Gastrocnemius medialis (tissue), 4 donors: Measurements from ENCODE around the gene TRAPPC8. TPM values are rescaled to one million over a fixed set of nuclear protein-coding genes. Genes with fewer than 3 reads are reported as not detected.

Source experiments
- ATAC-seq, 2 donors: fragments of 150-250 bp; one replicate each; pipeline ENCODE4 v1.9.1; 2016
- DNase-seq, 2 donors: peaks; one replicate each; pipeline ENCODE4 v3.0.0-alpha.2; 2019
- H3K27ac ChIP-seq, 4 donors: fragments of 200-600 bp; sonication (generic); 1 replicate in 1 of 4; 2 replicates in 3 of 4; pipeline ENCODE4 v1.5.1; 2016 to 2018; ENCODE audit warnings: mild to moderate bottlenecking in 2 of 4, moderate library complexity in 1 of 4
- H3K27me3 ChIP-seq, 3 donors: fragments of 200-600 bp; sonication (generic) in 2 of 3; 1 replicate in 1 of 3; 2 replicates in 2 of 3; pipeline versions ENCODE4 v1.5.1 to v1.6.0; 2016 to 2019; ENCODE audit warnings: mild to moderate bottlenecking in 1 of 3, moderate library complexity in 1 of 3
- H3K36me3 ChIP-seq, 2 donors: fragments of 200-600 bp; sonication (generic) in 1 of 2; one replicate each; pipeline ENCODE4 v1.5.1; 2017 to 2018
- H3K4me1 ChIP-seq, 2 donors: fragments of 200-600 bp; sonication (generic) in 1 of 2; one replicate each; pipeline ENCODE4 v1.5.1; 2016 to 2017; ENCODE audit warnings: mild to moderate bottlenecking in 2 of 2
- H3K4me3 ChIP-seq, 4 donors: fragments of 200-600 bp; sonication (generic) in 3 of 4; 1 replicate in 1 of 4; 2 replicates in 3 of 4; pipeline ENCODE4 v1.5.1; 2016 to 2019; ENCODE audit warnings: mild to moderate bottlenecking in 2 of 4
- H3K9me3 ChIP-seq, 3 donors: fragments of 200-600 bp; sonication (generic) in 2 of 3; 1 replicate in 1 of 3; 2 replicates in 2 of 3; pipeline ENCODE4 v1.5.1; 2016 to 2019
- POLR2A ChIP-seq, 2 donors: fragments of 450-650 bp; IDR thresholded peaks; one replicate each; pipeline ENCODE4 v1.6.1; 2017; ENCODE audit warnings: antibody characterized with exemption in 2 of 2, mild to moderate bottlenecking in 2 of 2, moderate library complexity in 2 of 2
- in situ Hi-C, 4 donors: fragments of 200-750 bp; cut with MboI; loops; one replicate each; pipeline versions ENCODE4 v1.15.0 to v1.8.0; 2017; ENCODE audit warnings: low sequenced_read_pairs in 4 of 4
- intact Hi-C: fragments of 100-400 bp; cut with DNase I; formaldehyde crosslinking; loops from one replicate; pipeline ENCODE4 v1.15.1; 2023; ENCODE audit warnings: low total_unique reads
- total RNA-seq, 4 donors: library from RNA; depleted of rRNA; stranded (reverse); fragments of >200 nt; gene quantifications; one replicate each; pipeline versions ENCODE4 v1.1.0 to v1.2.3, GENCODE V29; 2016
- TF ChIP-seq, protein P1 (sequence below), 5 experiments: fragments of 450-650 bp in 3 of 5; fragments of 200-600 bp in 2 of 5; sonication (generic) in 2 of 5; IDR thresholded peaks in 4 of 5; conservative IDR thresholded peaks in 1 of 5; 1 replicate in 4 of 5; 2 replicates in 1 of 5; pipeline ENCODE4 v1.5.1; 2016 to 2019; ENCODE audit warnings: antibody characterized with exemption in 5 of 5, mild to moderate bottlenecking in 3 of 5, moderate library complexity in 3 of 5

The TRAPPC8 gene
- total RNA-seq, 4 donors from 2014 or later, result 29.8 to 40.7 (median 39.1) TPM

DNA sequence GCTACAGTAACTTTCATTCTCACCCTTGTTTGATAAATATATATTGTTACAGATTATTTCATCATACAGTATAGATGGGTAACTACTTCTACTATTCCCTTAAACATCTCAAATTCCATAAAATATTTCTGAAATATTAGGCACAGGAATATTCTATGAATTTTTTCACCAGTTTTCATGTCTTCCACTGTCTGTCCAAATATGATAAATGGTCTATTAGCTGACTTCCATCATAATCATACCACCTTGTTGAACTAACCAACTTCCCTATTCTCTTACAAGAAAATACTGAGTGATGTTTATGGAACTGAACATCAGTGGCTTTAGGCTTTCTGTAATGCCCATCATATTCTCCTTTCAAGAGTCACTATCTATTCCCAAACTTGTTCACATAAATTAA is 82.4 kb downstream of the TRAPPC8 start:
- no peak for TF ChIP-seq POLR2A (IDR thresholded peaks at IDR 0.05)
- TF ChIP-seq, protein P1, sequence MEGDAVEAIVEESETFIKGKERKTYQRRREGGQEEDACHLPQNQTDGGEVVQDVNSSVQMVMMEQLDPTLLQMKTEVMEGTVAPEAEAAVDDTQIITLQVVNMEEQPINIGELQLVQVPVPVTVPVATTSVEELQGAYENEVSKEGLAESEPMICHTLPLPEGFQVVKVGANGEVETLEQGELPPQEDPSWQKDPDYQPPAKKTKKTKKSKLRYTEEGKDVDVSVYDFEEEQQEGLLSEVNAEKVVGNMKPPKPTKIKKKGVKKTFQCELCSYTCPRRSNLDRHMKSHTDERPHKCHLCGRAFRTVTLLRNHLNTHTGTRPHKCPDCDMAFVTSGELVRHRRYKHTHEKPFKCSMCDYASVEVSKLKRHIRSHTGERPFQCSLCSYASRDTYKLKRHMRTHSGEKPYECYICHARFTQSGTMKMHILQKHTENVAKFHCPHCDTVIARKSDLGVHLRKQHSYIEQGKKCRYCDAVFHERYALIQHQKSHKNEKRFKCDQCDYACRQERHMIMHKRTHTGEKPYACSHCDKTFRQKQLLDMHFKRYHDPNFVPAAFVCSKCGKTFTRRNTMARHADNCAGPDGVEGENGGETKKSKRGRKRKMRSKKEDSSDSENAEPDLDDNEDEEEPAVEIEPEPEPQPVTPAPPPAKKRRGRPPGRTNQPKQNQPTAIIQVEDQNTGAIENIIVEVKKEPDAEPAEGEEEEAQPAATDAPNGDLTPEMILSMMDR (IDR thresholded peaks at IDR 0.05 in 4 of 5, conservative IDR thresholded peaks at IDR 0.05 in 1 of 5), result no peak
- in situ Hi-C loops, result no loop called here
- DNase-seq (no peak), ATAC-seq (no peak)
- intact Hi-C loops, result no loop called here
- Histone ChIP-seq H3K27ac (no peak overlapping the region), H3K4me1 (no peaks in the 10 kb centered on the region), H3K27me3 (no peaks in the 10 kb centered on the region), H3K36me3 (peaks cover 0 to 37% of the 10 kb centered on the region in 2 donors), H3K9me3 (no peaks in the 10 kb centered on the region), H3K4me3 (no peak overlapping the region)

DNA sequence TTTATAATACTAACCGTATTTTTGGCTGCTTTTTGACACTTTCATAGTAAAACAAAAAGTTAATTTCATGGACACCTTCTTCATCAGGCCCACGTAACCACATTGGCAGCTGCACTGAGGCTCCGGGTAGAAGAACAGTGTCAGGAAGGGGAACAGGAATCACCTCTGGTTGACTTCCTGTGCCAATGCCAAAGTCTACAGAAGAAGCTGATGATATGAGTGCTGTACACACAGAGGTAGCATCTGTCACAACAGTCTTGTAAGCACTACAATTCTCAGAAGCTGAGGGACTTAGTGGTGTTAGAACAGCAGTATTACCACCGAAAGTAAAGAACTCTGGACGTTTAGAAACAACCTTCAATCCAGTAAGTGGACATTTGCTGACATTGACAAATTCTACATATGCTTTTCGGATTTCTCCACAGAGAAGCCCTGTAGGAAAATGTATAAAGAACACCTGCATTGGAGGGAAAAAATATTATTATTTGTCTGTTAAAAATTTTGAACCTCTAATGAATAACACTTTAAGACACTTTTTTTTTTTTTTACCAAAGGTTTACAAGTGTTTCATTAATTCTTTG is 85.3 kb downstream of the TRAPPC8 start:
- TF ChIP-seq POLR2A (IDR thresholded peaks at IDR 0.05), result no peak
- TF ChIP-seq, protein P1 (IDR thresholded peaks at IDR 0.05 in 4 of 5, conservative IDR thresholded peaks at IDR 0.05 in 1 of 5), result no peak
- Histone ChIP-seq H3K4me3 (no peak overlapping the region), H3K27ac (no peak overlapping the region), H3K4me1 (no peaks in the 10 kb centered on the region), H3K36me3 (peaks cover 0 to 56% of the 10 kb centered on the region in 2 donors), H3K27me3 (no peaks in the 10 kb centered on the region), H3K9me3 (no peaks in the 10 kb centered on the region)
- intact Hi-C loops (no loop called here), in situ Hi-C loops (no loop called here)
- DNase-seq, result no peak
- no peak for ATAC-seq

DNA sequence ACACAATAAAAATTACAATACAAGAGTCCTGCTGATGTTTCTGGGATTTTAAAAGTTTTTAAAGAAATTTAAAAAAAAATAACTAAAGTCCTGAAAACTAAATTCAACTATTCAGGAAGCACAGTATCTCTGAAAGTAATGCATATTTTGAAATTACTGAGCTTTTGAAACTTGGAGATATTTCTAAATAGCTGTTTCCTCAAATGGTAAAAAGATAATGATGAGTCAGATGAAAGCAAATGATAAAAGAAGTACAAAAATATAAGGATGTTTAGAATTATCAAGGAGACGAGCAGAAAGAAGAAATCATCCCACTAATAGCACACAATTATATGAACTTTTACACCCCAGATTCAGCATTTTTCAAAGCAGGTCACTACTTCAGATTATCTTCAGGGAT is 92.1 kb downstream of the TRAPPC8 start:
- H3K4me1 ChIP-seq, result no peaks in the 10 kb centered on the region
- no peak overlapping the region for H3K4me3 ChIP-seq
- no peak for DNase-seq
- intact Hi-C loops, result no loop called here
- H3K27ac ChIP-seq, result no peak overlapping the region
- TF ChIP-seq, protein P1 (IDR thresholded peaks at IDR 0.05 in 4 of 5, conservative IDR thresholded peaks at IDR 0.05 in 1 of 5), result no peak
- no peak for TF ChIP-seq POLR2A (IDR thresholded peaks at IDR 0.05)
- H3K9me3 ChIP-seq, result no peaks in the 10 kb centered on the region
- peaks cover 0 to 86% of the 10 kb centered on the region in 2 donors for H3K36me3 ChIP-seq
- no peaks in the 10 kb centered on the region for H3K27me3 ChIP-seq
- ATAC-seq, result no peak
- in situ Hi-C loops, result no loop called here

DNA sequence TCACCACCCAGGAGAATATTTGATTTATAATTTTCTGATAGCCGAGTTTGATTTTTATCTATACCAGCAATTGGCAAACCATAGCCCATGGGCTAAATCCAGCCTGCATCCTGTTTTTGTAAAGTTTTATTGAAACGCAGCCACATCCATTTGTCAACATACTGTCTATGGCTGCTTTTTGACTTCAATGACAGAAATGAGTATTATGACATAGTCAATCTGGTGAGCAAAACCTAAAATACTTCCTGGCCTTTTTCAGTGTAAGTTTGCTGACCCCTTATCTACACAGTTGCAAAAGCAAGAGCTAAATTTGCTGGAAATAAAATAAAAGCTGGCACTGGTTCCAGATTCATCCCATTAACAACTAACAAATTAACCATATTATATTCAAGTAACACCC is 102.4 kb downstream of the TRAPPC8 start:
- no peak for TF ChIP-seq POLR2A (IDR thresholded peaks at IDR 0.05)
- TF ChIP-seq, protein P1 (IDR thresholded peaks at IDR 0.05 in 4 of 5, conservative IDR thresholded peaks at IDR 0.05 in 1 of 5), result no peak
- DNase-seq, result no peak
- Histone ChIP-seq H3K27me3 (no peaks in the 10 kb centered on the region), H3K27ac (no peak overlapping the region), H3K9me3 (no peaks in the 10 kb centered on the region), H3K4me3 (no peak overlapping the region), H3K4me1 (no peaks in the 10 kb centered on the region), H3K36me3 (peaks cover 3 to 41% of the 10 kb centered on the region in 2 donors)
- no peak for ATAC-seq
- in situ Hi-C loops, result no loop called here
- intact Hi-C loops, result no loop called here

DNA sequence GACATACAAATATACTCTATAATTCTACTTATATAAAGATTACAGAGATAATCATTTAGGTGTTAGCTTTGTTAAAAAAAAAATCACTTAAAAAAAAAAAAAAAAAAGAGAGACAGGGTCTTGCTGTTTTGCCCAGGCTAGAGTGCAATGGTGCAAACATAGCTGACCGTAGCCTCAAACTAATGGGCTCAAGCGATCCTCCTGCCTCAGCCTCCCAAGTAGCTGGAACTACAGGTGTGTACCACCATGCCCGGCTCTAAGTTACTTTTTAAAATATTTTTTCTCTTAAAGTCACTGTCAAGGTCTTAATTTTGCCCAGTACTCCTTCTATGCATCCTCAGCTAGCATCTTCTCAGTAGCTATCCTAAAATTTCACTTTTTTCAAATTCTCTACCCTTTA is 105.0 kb downstream of the TRAPPC8 start:
- in situ Hi-C loops (no loop called here), intact Hi-C loops (no loop called here)
- peaks cover 3 to 36% of the 10 kb centered on the region in 2 donors for H3K36me3 ChIP-seq
- H3K4me1 ChIP-seq, result no peaks in the 10 kb centered on the region
- ATAC-seq, result no peak
- no peaks in the 10 kb centered on the region for H3K9me3 ChIP-seq
- no peaks in the 10 kb centered on the region for H3K27me3 ChIP-seq
- H3K4me3 ChIP-seq, result no peak overlapping the region
- DNase-seq, result no peak
- no peak overlapping the region for H3K27ac ChIP-seq
- no peak for TF ChIP-seq POLR2A (IDR thresholded peaks at IDR 0.05)
- TF ChIP-seq, protein P1 (IDR thresholded peaks at IDR 0.05 in 4 of 5, conservative IDR thresholded peaks at IDR 0.05 in 1 of 5), result no peak
